Smooth muscle cell (in vitro differentiated cells): ENCODE results near the gene DPEP3. TPM values are rescaled to one million over a fixed set of nuclear protein-coding genes. Genes with fewer than 3 reads are reported as not detected.
"Not testable (repeated sequence)": the region's sequence is repeated elsewhere in the genome, so short reads cannot be mapped to it uniquely, and the experiment has no call there.

Experiments
- DNase-seq: peaks from one replicate; lab custom pipeline; 2025; ENCODE audit not compliant: unreplicated experiment; lab: John Stamatoyannopoulos, UW
- H2AFZ ChIP-seq: fragments of 200-600 bp; sonication (generic); 2 replicates; pipeline ENCODE4 v1.6.0; 2016; ENCODE audit warnings: antibody characterized with exemption, low read depth, mild to moderate bottlenecking
- H3F3A ChIP-seq: fragments of 200-600 bp; sonication (generic); 2 replicates; pipeline ENCODE4 v1.6.0; 2017; ENCODE audit warnings: antibody characterized with exemption, low read depth
- H3K27ac ChIP-seq: fragments of 200-600 bp; sonication (generic); 2 replicates; pipeline ENCODE4 v1.5.1; 2016; ENCODE audit warnings: low read depth, mild to moderate bottlenecking
- H3K27me3 ChIP-seq: fragments of 200-600 bp; sonication (generic); 2 replicates; pipeline ENCODE4 v1.6.1; 2016; ENCODE audit warnings: low read depth, mild to moderate bottlenecking
- H3K36me3 ChIP-seq: fragments of 200-600 bp; sonication (generic); 2 replicates; pipeline ENCODE4 v1.5.1; 2016; ENCODE audit warnings: low read depth
- H3K4me1 ChIP-seq: fragments of 200-600 bp; sonication (generic); 2 replicates; pipeline ENCODE4 v1.5.1; 2016; ENCODE audit warnings: low read depth
- H3K4me2 ChIP-seq: fragments of 200-600 bp; sonication (generic); 2 replicates; pipeline ENCODE4 v1.6.0; 2016; ENCODE audit warnings: mild to moderate bottlenecking
- H3K4me3 ChIP-seq: fragments of 200-600 bp; sonication (generic); 2 replicates; pipeline ENCODE4 v1.5.1; 2016; ENCODE audit warnings: mild to moderate bottlenecking
- H3K79me2 ChIP-seq: fragments of 200-600 bp; sonication (generic); 2 replicates; pipeline ENCODE4 v1.6.0; 2016; ENCODE audit warnings: low read depth, mild to moderate bottlenecking
- H3K9ac ChIP-seq: fragments of 200-600 bp; sonication (generic); 2 replicates; pipeline ENCODE4 v1.6.0; 2016; ENCODE audit warnings: low read depth
- H3K9me3 ChIP-seq: fragments of 200-600 bp; sonication (generic); replicated peaks from 2 replicates; pipeline ENCODE4 v1.5.1; 2016; ENCODE audit warnings: low read depth
- H4K20me1 ChIP-seq: fragments of 200-600 bp; sonication (generic); 2 replicates; pipeline ENCODE4 v1.6.0; 2016; ENCODE audit warnings: low read depth
- CTCF ChIP-seq: fragments of 200-600 bp; sonication (generic); IDR thresholded peaks from 2 replicates; pipeline ENCODE4 v1.5.1; 2017; ENCODE audit warnings: borderline replicate concordance, mild to moderate bottlenecking, antibody characterized with exemption; ENCODE audit not compliant: insufficient read depth, poor library complexity, severe bottlenecking
- WGBS: methylation state at CpG from one replicate; pipeline ENCODE4 v1.1.7; 2016; ENCODE audit warnings: low lambda C conversion rate; 5-methylcytosine and 5-hydroxymethylcytosine counted together
- polyA plus RNA-seq: library from polyadenylated mRNA; unstranded; fragments of >200 nt; fragmentation: Nextera tagmentation; extraction: Ambion mirVana; gene quantifications from 2 replicates; pipeline ENCODE4 v1.2.1, GENCODE V29; 2016
- total RNA-seq: library from RNA; depleted of rRNA; stranded (reverse); fragments of >200 nt; gene quantifications from 2 replicates; pipeline ENCODE4 v1.2.3, GENCODE V29; 2014

DPEP3 gene
- total and polyA plus RNA-seq, 2 experiments from 2014 or later: not detected

GRCh38 chr16:68015681-68016080, 35.4 kb upstream of the DPEP3 start, which contains the start of gene DPEP2NB:
DPEP2NB (minus strand) TSS chr16:68015911; CDS start chr16:68015770, 141 bp downstream.
- no peaks in the 10 kb centered on the region for H3K27me3 ChIP-seq
- no peak within 1 kb of the TSS for H3K4me3 ChIP-seq
- no peak within 1 kb of the TSS for H2AFZ ChIP-seq
- no peaks in the 10 kb centered on the region for H3F3A ChIP-seq
- H3K4me2 ChIP-seq: no peak within 1 kb of the TSS
- no peaks in the 10 kb centered on the region for H3K36me3 ChIP-seq
- no peaks in the 10 kb centered on the region for H3K9me3 ChIP-seq
- WGBS: 91% methylated on average over 5 of the region's 5 CpGs
- no peak within 1 kb of the TSS for H3K9ac ChIP-seq
- H3K27ac ChIP-seq: no peak within 1 kb of the TSS
- no peak for DNase-seq
- TF ChIP-seq CTCF: no peak
- no peaks in the 10 kb centered on the region for H4K20me1 ChIP-seq
- no peaks in the 10 kb centered on the region for H3K4me1 ChIP-seq
- no peaks in the 10 kb centered on the region for H3K79me2 ChIP-seq

- Histone ChIP-seq H3K79me2 (no peaks in the 10 kb centered on the region), H2AFZ (no peak overlapping the region), H4K20me1 (no peaks in the 10 kb centered on the region), H3K4me2 (no peak overlapping the region), H3K27me3 (no peaks in the 10 kb centered on the region), H3K27ac (no peak overlapping the region), H3K4me1 (no peaks in the 10 kb centered on the region), H3F3A (no peaks in the 10 kb centered on the region), H3K36me3 (no peaks in the 10 kb centered on the region), H3K4me3 (no peak overlapping the region), H3K9ac (no peak overlapping the region), H3K9me3 (no peaks in the 10 kb centered on the region)
- no peak for TF ChIP-seq CTCF
- 85% methylated on average over 1 of the region's 1 CpG for WGBS
- no peak for DNase-seq
These were observed 33.1 kb upstream of the DPEP3 start for GRCh38 chr16:68013440-68013839.

- not testable (repeated sequence) for H4K20me1 ChIP-seq, DNase-seq, H3K36me3 ChIP-seq, H3K4me3 ChIP-seq, H3K4me2 ChIP-seq, H3K27me3 ChIP-seq, H3K9ac ChIP-seq, H3K4me1 ChIP-seq, H2AFZ ChIP-seq, H3K27ac ChIP-seq, H3K79me2 ChIP-seq, H3F3A ChIP-seq, H3K9me3 ChIP-seq
- 90% methylated on average over 4 of the region's 4 CpGs for WGBS
These were observed 29.6 kb upstream of the DPEP3 start for GRCh38 chr16:68009872-68010271.

GRCh38 chr16:68009157-68009735, 28.9 kb upstream of the DPEP3 start:
- Histone ChIP-seq H3K4me1 (no peaks in the 10 kb centered on the region), H3K27me3 (no peaks in the 10 kb centered on the region), H3K9ac (no peak overlapping the region), H3K27ac (no peak overlapping the region), H3K4me3 (no peak overlapping the region), H3K79me2 (no peaks in the 10 kb centered on the region), H2AFZ (no peak overlapping the region), H4K20me1 (no peaks in the 10 kb centered on the region), H3K9me3 (no peaks in the 10 kb centered on the region), H3K36me3 (no peaks in the 10 kb centered on the region), H3K4me2 (no peak overlapping the region), H3F3A (no peaks in the 10 kb centered on the region)
- DNase-seq: no peak
- 81% methylated on average over 9 of the region's 9 CpGs for WGBS
- TF ChIP-seq CTCF: no peak
